Ovary (tissue), 3 donors: ENCODE measurements around the gene HBA2.

ENCODE experiments used
- EP300 ChIP-seq: sonication (generic); formaldehyde crosslinking; IDR thresholded peaks from one replicate; pipeline ENCODE4 v1.6.1; 2017; ENCODE audit warnings: antibody characterized with exemption
- POLR2A ChIP-seq: fragments of 450-650 bp; IDR thresholded peaks from one replicate; pipeline ENCODE4 v1.6.1; 2017; ENCODE audit warnings: antibody characterized with exemption, mild to moderate bottlenecking, moderate library complexity
- TF ChIP-seq, protein P1 (sequence below), 3 donors: fragments of 450-650 bp in 2 of 3; fragments of 200-600 bp in 1 of 3; IDR thresholded peaks; one replicate each; pipeline versions ENCODE4 v1.5.1 to v1.8.0; 2016 to 2022; ENCODE audit warnings: antibody characterized with exemption in 3 of 3, mild to moderate bottlenecking in 1 of 3
- donor health status: DM: no; HTN: no; CAD: no.

DNA sequence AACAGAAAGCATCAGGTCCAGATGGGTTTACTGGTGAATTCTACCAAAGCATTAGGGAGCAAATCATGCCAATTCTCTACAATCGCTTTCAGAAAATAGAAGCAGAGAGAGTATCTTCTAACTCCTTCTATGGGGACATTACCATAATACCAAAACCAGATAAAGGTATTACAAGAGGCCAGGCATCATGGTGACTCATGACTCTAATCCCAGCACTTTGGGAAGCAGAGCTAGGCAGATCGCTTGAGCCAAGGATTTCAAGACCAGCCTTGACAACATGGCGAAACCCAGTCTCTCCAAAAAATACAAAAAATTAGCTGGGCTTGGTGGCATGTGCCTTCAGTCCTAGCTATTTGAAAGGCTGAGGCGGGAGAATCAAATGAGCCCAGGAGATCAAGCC, 30.6 kb downstream of the HBA2 start:
- TF ChIP-seq EP300 (no peak), POLR2A (no peak)
- TF ChIP-seq, protein P1, sequence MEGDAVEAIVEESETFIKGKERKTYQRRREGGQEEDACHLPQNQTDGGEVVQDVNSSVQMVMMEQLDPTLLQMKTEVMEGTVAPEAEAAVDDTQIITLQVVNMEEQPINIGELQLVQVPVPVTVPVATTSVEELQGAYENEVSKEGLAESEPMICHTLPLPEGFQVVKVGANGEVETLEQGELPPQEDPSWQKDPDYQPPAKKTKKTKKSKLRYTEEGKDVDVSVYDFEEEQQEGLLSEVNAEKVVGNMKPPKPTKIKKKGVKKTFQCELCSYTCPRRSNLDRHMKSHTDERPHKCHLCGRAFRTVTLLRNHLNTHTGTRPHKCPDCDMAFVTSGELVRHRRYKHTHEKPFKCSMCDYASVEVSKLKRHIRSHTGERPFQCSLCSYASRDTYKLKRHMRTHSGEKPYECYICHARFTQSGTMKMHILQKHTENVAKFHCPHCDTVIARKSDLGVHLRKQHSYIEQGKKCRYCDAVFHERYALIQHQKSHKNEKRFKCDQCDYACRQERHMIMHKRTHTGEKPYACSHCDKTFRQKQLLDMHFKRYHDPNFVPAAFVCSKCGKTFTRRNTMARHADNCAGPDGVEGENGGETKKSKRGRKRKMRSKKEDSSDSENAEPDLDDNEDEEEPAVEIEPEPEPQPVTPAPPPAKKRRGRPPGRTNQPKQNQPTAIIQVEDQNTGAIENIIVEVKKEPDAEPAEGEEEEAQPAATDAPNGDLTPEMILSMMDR (IDR thresholded peaks at IDR 0.05), result no peak
